ENCODE measurements around the gene GON7.
"Not testable (repeated sequence)": the region's sequence is repeated elsewhere in the genome, so short reads cannot be mapped to it uniquely, and the experiment has no call there.

DNA sequence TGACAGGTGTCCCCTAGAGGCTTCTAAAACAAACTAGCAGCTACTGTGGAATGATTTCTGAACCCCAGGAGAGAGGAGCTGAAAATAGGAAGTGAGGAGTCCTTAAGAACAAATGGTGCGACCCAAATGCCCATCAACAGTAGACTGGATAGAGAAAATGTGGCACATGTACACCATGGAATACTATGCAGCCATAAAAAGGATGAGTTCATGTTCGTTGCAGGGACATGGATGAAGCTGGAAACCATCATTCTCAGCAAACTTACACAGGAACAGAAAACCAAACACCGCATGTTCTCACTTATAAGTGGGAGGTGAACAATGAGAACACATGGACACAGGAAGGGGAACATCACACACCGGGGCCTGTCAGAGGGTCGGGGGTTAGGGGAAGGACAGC, 26.2 kb upstream of the GON7 start:
- TF ChIP-seq, protein P1, sequence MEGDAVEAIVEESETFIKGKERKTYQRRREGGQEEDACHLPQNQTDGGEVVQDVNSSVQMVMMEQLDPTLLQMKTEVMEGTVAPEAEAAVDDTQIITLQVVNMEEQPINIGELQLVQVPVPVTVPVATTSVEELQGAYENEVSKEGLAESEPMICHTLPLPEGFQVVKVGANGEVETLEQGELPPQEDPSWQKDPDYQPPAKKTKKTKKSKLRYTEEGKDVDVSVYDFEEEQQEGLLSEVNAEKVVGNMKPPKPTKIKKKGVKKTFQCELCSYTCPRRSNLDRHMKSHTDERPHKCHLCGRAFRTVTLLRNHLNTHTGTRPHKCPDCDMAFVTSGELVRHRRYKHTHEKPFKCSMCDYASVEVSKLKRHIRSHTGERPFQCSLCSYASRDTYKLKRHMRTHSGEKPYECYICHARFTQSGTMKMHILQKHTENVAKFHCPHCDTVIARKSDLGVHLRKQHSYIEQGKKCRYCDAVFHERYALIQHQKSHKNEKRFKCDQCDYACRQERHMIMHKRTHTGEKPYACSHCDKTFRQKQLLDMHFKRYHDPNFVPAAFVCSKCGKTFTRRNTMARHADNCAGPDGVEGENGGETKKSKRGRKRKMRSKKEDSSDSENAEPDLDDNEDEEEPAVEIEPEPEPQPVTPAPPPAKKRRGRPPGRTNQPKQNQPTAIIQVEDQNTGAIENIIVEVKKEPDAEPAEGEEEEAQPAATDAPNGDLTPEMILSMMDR (IDR thresholded peaks at IDR 0.05): not testable (repeated sequence)
- TF ChIP-seq POLR2A (IDR thresholded peaks at IDR 0.05): not testable (repeated sequence)

Data from testis (tissue), 2 donors.